ENCODE results near the gene SPO11. TPM values are rescaled to one million over a fixed set of nuclear protein-coding genes. Genes with fewer than 3 reads are reported as not detected.
A peak's percentile ranks its signal among the peaks of the same experiment; 100 is the strongest.

Gene SPO11
- total and polyA plus RNA-seq, 4 donors: not detected

GRCh38 chr20:57384486-57384885, 54.9 kb downstream of the SPO11 start:
- Histone ChIP-seq H3K27me3 (ENCODE audit: control insufficient read depth in 3 of 3, insufficient read depth in 3 of 3, low read length in 2 of 3) (no peaks in the 10 kb centered on the region), H3K36me3 (ENCODE audit: control insufficient read depth in 4 of 4, insufficient read depth in 4 of 4, low read length in 4 of 4) (peaks cover 0 to 7% (median 4%) of the 10 kb centered on the region in 4 donors), H3K4me1 (ENCODE audit: control insufficient read depth in 5 of 5, insufficient read depth in 5 of 5, low read length in 5 of 5) (peaks cover 0 to 12% (median under 1%) of the 10 kb centered on the region in 5 donors), H3K9me3 (ENCODE audit: control insufficient read depth in 4 of 4, insufficient read depth in 3 of 4, low read length in 3 of 4) (peaks cover 0 to 4% (median 0%) of the 10 kb centered on the region in 4 donors), H3K4me3 (no peak overlapping the region), H3K9ac (ENCODE audit: insufficient read depth in 1 of 2, low read length in 2 of 2) (no peak overlapping the region), H3K27ac (ENCODE audit: low read depth in 1 of 2, low read length in 1 of 2) (peak overlapping the region in 1 of 2 donors; percentile 50)
- WGBS, 2 donors: 93 to 95% methylated on average over 8 of the region's 8 CpGs
- TF ChIP-seq, protein P1, sequence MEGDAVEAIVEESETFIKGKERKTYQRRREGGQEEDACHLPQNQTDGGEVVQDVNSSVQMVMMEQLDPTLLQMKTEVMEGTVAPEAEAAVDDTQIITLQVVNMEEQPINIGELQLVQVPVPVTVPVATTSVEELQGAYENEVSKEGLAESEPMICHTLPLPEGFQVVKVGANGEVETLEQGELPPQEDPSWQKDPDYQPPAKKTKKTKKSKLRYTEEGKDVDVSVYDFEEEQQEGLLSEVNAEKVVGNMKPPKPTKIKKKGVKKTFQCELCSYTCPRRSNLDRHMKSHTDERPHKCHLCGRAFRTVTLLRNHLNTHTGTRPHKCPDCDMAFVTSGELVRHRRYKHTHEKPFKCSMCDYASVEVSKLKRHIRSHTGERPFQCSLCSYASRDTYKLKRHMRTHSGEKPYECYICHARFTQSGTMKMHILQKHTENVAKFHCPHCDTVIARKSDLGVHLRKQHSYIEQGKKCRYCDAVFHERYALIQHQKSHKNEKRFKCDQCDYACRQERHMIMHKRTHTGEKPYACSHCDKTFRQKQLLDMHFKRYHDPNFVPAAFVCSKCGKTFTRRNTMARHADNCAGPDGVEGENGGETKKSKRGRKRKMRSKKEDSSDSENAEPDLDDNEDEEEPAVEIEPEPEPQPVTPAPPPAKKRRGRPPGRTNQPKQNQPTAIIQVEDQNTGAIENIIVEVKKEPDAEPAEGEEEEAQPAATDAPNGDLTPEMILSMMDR (IDR thresholded peaks at IDR 0.05; ENCODE audit: control extremely low read depth, extremely low read depth): no peak
- DNase-seq (no peak), ATAC-seq (ENCODE audit: insufficient read depth, low FRiP score) (no peak)

DNA sequence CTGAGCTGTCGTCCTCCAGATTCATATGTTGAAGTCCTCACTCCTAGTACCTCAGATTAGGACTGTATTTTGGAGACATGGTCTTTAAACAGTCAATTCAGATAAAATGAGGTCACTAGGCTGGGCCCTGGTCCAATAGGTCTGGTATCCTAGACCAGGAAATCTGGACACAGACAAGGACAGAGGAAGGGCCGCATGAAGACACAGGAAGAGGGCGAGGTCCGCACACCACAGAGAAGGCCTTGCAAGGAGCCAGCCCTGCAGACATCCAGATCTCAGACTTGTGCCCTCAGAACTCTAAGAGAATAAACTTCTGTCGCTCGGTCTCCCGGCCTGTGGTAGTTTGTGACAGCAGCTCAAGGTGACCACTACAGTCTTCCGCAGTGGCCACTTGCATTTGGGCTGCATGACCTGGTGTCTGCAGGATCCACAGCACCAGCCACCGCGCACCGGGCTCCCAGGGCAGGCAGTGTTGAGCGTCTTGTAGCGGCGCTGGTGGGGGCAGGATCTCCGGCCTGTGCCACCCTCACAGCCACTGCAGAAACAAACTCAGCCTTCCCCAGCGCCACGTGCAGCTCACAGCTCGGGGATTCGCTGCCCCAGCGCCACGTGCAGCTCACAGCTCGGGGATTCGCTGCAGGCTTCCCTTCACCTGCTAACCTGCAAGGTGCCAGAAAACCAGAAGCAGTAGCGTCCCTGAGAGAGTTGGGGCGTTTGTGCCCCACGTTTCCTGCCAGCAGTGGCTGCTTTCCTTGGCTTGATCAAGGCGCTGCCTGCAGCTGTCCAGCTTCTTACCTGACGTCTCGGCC, 55.6 kb downstream of the SPO11 start:
- H3K4me3 ChIP-seq: no peak overlapping the region
- no peak for DNase-seq
- 74 to 83% methylated on average over 29 of the region's 29 CpGs for WGBS, 2 donors
- TF ChIP-seq, protein P1 (IDR thresholded peaks at IDR 0.05; ENCODE audit: control extremely low read depth, extremely low read depth): no peak
- H3K9ac ChIP-seq (ENCODE audit: insufficient read depth in 1 of 2, low read length in 2 of 2): no peak overlapping the region
- ATAC-seq (ENCODE audit: insufficient read depth, low FRiP score): no peak
- H3K9me3 ChIP-seq (ENCODE audit: control insufficient read depth in 4 of 4, insufficient read depth in 3 of 4, low read length in 3 of 4): peaks cover 0 to 4% (median 0%) of the 10 kb centered on the region in 4 donors
- peaks cover 0 to 6% (median 3%) of the 10 kb centered on the region in 4 donors for H3K36me3 ChIP-seq (ENCODE audit: control insufficient read depth in 4 of 4, insufficient read depth in 4 of 4, low read length in 4 of 4)
- peaks cover 0 to 18% (median 7%) of the 10 kb centered on the region in 5 donors for H3K4me1 ChIP-seq (ENCODE audit: control insufficient read depth in 5 of 5, insufficient read depth in 5 of 5, low read length in 5 of 5)
- H3K27ac ChIP-seq (ENCODE audit: low read depth in 1 of 2, low read length in 1 of 2): peak overlapping the region in 1 of 2 donors; percentile 68
- H3K27me3 ChIP-seq (ENCODE audit: control insufficient read depth in 3 of 3, insufficient read depth in 3 of 3, low read length in 2 of 3): no peaks in the 10 kb centered on the region

- TF ChIP-seq, protein P1 (IDR thresholded peaks at IDR 0.05; ENCODE audit: control extremely low read depth, extremely low read depth): no peak
- H3K4me3 ChIP-seq: no peak overlapping the region
- WGBS, 2 donors: 95 to 96% methylated on average over 6 of the region's 6 CpGs
- ATAC-seq (ENCODE audit: insufficient read depth, low FRiP score) (no peak), DNase-seq (no peak)
- H3K27ac ChIP-seq (ENCODE audit: low read depth in 1 of 2, low read length in 1 of 2): no peak overlapping the region
- peaks cover 0 to 4% (median 0%) of the 10 kb centered on the region in 4 donors for H3K9me3 ChIP-seq (ENCODE audit: control insufficient read depth in 4 of 4, insufficient read depth in 3 of 4, low read length in 3 of 4)
- H3K4me1 ChIP-seq (ENCODE audit: control insufficient read depth in 5 of 5, insufficient read depth in 5 of 5, low read length in 5 of 5): peaks cover 0 to 20% (median 7%) of the 10 kb centered on the region in 5 donors
- H3K27me3 ChIP-seq (ENCODE audit: control insufficient read depth in 3 of 3, insufficient read depth in 3 of 3, low read length in 2 of 3): no peaks in the 10 kb centered on the region
- peaks cover 0 to 2% (median 0%) of the 10 kb centered on the region in 4 donors for H3K36me3 ChIP-seq (ENCODE audit: control insufficient read depth in 4 of 4, insufficient read depth in 4 of 4, low read length in 4 of 4)
- no peak overlapping the region for H3K9ac ChIP-seq (ENCODE audit: insufficient read depth in 1 of 2, low read length in 2 of 2)
These were observed 56.3 kb downstream of the SPO11 start for GRCh38 chr20:57385940-57386339.

Data from lung (tissue), 12 donors.